Measurements from ENCODE around the gene LAP3.
"Not testable (repeated sequence)": the region's sequence is repeated elsewhere in the genome, so short reads cannot be mapped to it uniquely, and the experiment has no call there.

LAP3 gene

GRCh38 chr4:17576932-17577664 is at the start of gene LAP3:
LAP3 (plus strand) TSS chr4:17577198; CDS start chr4:17577466, 268 bp downstream.
- peak; percentile 96 for DNase-seq (ENCODE audit: low read depth, low spot score)

GRCh38 chr4:17528551-17529165 is 48.3 kb upstream of the LAP3 start:
- no peak for DNase-seq (ENCODE audit: low read depth, low spot score)

DNA sequence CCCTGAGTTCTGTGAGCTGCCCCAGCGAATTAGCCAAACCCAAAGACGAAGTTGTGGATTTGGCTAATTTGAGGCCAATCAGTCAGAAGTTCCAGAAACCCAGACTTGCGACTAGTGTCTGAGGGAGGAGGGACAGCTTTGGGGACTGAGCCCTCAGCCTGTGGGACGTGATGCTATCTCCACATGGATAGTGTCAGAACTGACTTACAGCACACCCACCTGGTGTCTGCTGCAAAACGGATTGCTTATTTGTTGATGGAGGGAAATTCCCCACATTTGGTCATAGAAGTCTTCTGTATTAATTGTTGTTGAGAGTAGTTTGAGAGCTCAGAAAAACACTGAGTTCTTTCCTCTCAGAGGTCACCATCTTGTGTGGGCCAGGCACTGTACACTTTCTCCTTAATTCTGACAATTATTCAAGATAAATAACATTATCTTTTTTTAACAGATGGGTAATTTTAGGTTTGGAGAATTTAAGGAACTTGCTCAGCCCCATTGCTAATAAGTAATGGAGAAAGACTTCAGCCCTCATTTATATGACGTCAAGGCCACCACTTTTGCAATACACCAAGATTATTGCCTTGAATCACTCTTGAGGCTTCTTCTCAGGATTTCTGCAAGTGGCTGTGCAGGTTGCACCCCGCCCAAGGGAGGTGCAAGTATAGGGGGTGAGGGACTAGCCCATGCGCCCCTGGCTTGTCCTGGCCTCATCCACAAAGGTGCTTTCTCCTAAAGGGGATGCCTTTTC is 45.3 kb upstream of the LAP3 start:
- no peak for DNase-seq (ENCODE audit: low read depth, low spot score)

DNA sequence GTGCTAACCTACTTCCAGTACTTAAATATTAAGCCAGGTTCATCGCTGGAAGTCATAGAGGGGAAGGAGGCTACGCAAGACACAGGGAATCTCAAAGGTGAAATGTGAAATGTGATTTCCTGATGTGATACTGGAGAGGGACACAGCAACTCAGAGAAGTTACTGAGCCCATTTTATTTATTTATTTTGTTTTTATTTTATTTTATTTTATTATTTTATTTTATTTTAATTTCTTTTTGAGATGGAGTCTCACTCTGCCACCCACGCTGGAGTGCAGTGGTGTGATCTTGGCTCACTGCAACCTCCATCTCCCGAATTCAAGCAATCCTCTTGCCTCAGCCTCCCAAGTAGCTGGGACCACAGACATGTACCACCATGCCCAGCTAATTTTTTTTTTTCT is 42.3 kb upstream of the LAP3 start:
- no peak for DNase-seq (ENCODE audit: low read depth, low spot score)

GRCh38 chr4:17535242-17535641 is 41.8 kb upstream of the LAP3 start:
- DNase-seq (ENCODE audit: low read depth, low spot score), result no peak

DNA sequence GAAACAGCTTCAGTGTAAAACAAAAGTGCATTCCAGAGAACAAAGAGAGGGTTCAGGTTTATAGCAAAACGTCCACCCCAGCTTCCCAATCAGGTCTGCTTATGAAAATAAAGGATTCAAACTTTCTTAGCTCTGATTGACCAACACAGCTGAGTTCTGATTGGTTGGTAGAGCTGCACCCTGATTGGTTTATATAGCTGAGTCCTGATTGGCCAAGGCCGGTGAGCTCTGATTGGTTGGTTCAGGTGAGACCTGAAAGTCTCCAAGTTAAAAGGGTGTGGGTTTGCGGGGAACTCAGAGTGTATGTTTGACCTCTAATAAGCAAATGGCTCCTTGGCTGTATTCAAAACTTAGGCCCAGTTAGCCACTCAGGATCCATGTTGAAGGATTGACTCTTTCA is 41.1 kb upstream of the LAP3 start:
- no peak for DNase-seq (ENCODE audit: low read depth, low spot score)

GRCh38 chr4:17537060-17537459 is 39.9 kb upstream of the LAP3 start:
- DNase-seq (ENCODE audit: low read depth, low spot score), result not testable (repeated sequence)

DNA sequence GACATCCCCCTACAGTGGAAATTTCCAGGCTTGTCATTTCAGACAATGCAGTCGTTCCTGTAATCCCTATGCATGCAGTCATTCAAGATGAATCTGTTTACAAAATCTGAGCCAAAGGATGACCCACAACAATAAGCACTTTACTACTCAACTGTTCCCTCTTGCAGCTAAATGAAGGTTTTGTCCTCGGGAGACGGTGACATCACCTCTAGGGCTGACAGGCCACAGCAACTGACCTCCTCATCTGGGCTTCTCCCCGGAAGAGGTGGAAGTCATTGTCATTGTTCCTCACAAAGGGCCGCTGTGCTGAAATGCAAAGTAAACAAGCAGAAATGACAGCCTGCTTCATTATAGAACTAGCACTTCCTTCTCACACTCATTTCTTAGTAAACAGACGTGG is 32.8 kb upstream of the LAP3 start:
- peak; percentile 48 for DNase-seq (ENCODE audit: low read depth, low spot score)

DNA sequence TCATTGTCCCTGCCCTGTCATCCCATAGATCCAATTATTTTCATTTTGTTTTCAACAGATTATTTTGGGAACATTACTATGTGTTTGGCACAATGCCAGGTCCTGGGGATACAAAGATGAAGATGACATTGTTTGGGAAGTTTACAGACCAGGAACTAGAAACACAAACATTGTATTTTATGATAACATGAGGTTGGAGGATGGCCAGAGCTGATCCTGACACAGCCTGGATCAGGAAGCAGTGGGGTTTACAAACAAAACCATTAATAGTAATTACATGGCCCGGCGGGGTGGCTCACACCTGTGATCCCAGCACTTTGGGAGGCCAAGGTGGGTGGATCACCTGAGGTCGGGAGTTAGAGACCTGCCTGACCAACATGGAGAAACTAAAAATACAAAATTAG is 32.2 kb upstream of the LAP3 start:
- DNase-seq (ENCODE audit: low read depth, low spot score), result no peak

DNA sequence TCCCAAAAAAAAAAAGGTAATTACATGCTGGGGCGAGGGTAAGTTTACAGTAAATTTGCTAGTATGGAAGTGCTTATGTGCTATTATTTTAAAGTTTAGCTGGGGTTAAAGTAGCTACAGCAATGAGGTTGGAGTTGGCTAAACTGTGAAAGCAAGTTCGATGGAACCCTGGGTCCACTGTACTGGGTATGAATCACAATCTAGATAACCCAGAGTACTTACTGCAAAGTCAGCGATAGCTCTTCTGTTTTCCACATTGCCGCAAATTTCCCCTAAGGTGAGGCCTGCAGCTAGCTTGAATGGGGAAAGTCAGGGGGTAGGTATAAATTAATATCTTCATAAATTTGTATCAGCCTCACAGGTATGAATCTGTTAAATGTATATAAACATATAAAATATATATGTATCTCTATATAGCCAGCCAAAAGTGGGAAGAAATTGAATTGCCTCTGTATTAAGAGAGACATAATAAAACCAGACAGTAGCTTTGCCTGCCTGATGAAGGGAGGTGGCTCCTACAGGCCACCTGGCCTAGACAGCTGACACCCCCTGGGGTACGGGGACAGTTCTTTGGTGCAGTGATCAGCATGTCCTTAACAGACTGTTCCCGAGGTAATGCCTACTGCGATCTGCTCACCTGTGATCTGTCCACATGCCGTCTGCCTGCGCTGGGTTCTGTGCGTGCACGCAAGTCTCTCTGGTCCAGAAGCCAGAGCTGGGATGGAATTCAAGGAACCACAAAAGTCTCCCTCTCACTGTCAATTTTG is 31.4 kb upstream of the LAP3 start:
- no peak for DNase-seq (ENCODE audit: low read depth, low spot score)

DNA sequence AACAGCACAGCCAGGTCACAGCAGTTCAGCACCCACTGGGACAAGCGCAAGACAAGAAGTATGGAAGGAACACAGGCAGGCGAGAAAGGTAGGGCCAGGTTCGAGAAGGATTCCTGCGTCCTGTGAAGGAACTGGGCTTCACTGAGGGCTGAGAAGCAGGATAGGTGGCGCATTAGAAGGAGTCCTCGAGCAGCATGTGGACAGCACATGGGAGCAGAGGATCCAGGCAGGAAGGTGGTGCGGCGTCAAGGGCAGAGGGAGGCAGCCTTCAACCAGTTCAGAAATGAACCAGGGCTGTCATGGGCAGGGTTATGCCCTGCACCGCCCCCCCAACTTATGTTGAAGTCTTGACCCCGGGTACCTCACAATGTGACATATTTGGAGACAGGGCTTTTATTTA is 30.8 kb upstream of the LAP3 start:
- DNase-seq (ENCODE audit: low read depth, low spot score), result no peak

DNA sequence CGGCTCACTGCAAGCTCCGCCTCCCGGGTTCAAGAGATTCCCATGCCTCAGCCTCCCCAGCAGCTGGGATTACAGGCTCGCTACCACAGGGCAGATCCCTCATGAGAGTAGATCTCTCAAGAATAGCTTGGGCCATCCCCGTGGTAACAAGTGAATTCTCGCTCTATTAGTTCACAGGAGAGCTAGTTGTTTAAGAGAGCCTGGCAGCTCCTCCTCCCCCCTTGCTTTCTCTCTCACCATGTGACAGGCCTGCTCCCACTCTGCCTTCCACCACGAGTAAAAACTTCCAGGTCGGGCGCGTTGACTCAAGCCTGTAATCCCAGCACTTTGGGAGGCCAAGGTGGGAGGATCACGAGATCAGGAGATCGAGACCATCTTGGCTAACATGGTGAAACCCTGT is 30.3 kb upstream of the LAP3 start:
- no peak for DNase-seq (ENCODE audit: low read depth, low spot score)

DNA sequence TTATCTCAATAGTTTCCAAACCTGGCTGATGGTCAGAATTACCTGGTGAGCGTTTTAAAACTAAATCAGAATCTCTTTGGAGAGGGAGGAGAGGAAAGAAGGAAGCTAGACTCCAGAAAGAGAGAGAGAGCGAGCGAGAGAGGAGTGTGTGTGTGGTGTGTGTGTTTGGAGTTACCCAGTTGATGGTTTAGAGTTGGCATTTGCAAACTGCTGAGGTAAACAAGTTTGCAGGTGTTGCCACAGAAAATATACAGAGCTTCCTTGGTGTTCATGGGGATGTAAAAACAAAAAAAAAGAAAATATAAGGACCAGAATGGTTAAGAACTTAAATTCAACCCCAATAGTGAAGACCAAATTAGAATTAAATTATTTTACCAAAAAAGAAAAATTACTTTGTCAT is 26.4 kb upstream of the LAP3 start:
- DNase-seq (ENCODE audit: low read depth, low spot score), result no peak

DNA sequence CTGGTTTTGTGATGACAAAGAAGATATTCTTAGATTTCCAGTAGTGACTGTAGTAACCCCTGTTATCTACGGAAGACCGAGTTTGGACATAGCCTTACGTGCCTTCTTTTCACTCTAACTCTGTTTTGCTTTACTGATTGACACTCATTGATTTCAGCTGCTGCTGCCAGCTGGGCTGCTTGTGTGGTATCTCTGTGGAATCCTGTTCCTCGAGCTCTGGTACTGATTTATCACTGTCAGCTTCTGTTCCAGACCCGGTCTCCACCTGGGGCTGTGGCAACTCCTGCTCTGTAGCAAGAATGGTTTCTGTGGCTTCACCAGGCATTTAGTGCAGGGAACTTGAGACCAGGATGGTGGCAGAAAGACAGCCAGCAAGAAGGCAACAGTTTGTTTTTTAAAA is 24.6 kb upstream of the LAP3 start:
- DNase-seq (ENCODE audit: low read depth, low spot score), result peak; percentile 66

DNA sequence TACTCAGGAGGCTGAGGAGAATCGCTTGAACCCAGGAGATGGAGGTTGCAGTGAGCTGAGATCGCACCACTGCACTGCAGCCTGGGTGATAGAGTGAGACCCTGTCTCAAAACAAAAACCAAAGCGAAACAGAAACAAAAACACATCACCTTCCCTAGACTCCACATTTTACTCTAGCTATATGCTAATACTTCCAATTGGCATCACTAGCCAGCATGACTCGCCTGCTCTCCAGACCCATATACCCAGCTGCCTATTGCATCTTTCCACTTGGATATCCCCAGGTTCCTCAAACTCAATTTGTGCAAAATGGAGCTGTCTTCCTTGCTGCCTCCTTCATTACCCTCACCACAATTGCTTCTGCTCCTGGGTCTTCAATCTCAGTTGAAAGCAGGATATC is 22.4 kb upstream of the LAP3 start:
- no peak for DNase-seq (ENCODE audit: low read depth, low spot score)

GRCh38 chr4:17556498-17556897 is 20.5 kb upstream of the LAP3 start:
- DNase-seq (ENCODE audit: low read depth, low spot score), result no peak

- DNase-seq (ENCODE audit: low read depth, low spot score), result no peak
These were observed 19.1 kb upstream of the LAP3 start for GRCh38 chr4:17557880-17558279.

- no peak for DNase-seq (ENCODE audit: low read depth, low spot score)
These were observed 17.9 kb upstream of the LAP3 start for GRCh38 chr4:17558941-17559708.

DNA sequence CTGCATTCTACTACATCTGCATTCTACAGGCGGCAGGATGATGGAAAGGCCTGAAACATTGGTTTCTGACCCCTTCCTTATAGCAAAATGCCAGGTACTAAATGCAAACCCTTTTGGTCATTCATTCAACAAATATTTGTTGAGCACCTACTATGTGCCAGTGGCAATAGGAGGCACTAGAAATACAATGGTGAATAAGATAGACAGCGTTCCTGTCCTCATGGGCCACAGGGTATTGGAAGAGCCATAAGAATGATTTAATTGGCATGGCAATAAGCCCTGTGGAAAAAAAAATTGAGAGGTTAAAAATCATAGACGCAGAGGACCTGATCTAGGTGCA is 17.3 kb upstream of the LAP3 start:
- DNase-seq (ENCODE audit: low read depth, low spot score), result no peak

GRCh38 chr4:17560065-17560673 is 16.8 kb upstream of the LAP3 start:
- no peak for DNase-seq (ENCODE audit: low read depth, low spot score)

All from ELF-1 (cell line).